Lower leg skin (tissue), 3 donors: ENCODE measurements around the gene CD99L2.

Source experiments
- POLR2A ChIP-seq, 2 donors: fragments of 450-650 bp; IDR thresholded peaks; one replicate each; pipeline ENCODE4 v1.6.1; 2016 to 2017; ENCODE audit warnings: antibody characterized with exemption in 2 of 2, mild to moderate bottlenecking in 1 of 2, moderate library complexity in 1 of 2
- TF ChIP-seq, protein P1 (sequence below), 3 donors: fragments of 450-650 bp; IDR thresholded peaks; one replicate each; pipeline ENCODE4 v1.5.1; 2016; ENCODE audit warnings: antibody characterized with exemption in 3 of 3, mild to moderate bottlenecking in 3 of 3, moderate library complexity in 2 of 3

DNA sequence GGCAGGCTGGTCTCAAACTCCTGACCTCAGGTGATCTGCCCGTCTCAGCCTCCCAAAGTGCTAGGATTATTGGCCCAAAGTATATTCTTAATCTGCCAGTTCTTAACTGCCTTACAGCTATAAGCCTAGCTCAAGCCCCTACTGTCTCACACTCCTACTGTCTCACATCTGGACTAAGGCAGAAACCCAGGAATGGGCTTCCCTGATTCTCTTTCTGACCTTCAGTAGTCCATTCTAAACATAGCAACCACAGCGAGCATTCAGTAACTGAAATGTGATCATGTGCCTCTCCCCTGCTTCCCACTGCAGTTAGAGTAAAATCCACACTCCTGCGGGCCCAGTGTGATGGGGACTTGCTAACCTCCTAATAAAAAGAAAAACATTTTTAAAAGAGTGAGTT, 146.3 kb downstream of the CD99L2 start:
- TF ChIP-seq, protein P1, sequence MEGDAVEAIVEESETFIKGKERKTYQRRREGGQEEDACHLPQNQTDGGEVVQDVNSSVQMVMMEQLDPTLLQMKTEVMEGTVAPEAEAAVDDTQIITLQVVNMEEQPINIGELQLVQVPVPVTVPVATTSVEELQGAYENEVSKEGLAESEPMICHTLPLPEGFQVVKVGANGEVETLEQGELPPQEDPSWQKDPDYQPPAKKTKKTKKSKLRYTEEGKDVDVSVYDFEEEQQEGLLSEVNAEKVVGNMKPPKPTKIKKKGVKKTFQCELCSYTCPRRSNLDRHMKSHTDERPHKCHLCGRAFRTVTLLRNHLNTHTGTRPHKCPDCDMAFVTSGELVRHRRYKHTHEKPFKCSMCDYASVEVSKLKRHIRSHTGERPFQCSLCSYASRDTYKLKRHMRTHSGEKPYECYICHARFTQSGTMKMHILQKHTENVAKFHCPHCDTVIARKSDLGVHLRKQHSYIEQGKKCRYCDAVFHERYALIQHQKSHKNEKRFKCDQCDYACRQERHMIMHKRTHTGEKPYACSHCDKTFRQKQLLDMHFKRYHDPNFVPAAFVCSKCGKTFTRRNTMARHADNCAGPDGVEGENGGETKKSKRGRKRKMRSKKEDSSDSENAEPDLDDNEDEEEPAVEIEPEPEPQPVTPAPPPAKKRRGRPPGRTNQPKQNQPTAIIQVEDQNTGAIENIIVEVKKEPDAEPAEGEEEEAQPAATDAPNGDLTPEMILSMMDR (IDR thresholded peaks at IDR 0.05) = no peak
- TF ChIP-seq POLR2A (IDR thresholded peaks at IDR 0.05) = no peak
